Suprapubic skin (tissue), 4 donors: ENCODE results near the gene NTM.

Source experiments
- CTCF ChIP-seq, 2 donors: fragments of 200-600 bp in 1 of 2; fragments of 450-650 bp in 1 of 2; sonication (generic) in 1 of 2; IDR thresholded peaks; one replicate each; pipeline ENCODE4 v1.5.1; 2016 to 2019; ENCODE audit warnings: antibody characterized with exemption in 2 of 2, mild to moderate bottlenecking in 1 of 2, moderate library complexity in 1 of 2
- EP300 ChIP-seq: sonication (generic); formaldehyde crosslinking; IDR thresholded peaks from one replicate; pipeline ENCODE4 v1.6.1; 2017; ENCODE audit warnings: antibody characterized with exemption
- POLR2AphosphoS5 ChIP-seq, 3 donors: sonication (generic); formaldehyde crosslinking; IDR thresholded peaks; one replicate each; pipeline ENCODE4 v1.6.1; 2017; ENCODE audit warnings: antibody characterized with exemption in 3 of 3

GRCh38 chr11:132217856-132218255 is 847.4 kb downstream of the NTM start:
- TF ChIP-seq CTCF (IDR thresholded peaks at IDR 0.05): no peak
- no peak for TF ChIP-seq EP300
- no peak for TF ChIP-seq POLR2AphosphoS5 (IDR thresholded peaks at IDR 0.05)
